ENCODE measurements around the gene AQP10.
A peak's percentile ranks its signal among the peaks of the same experiment; 100 is the strongest.
"Not testable (repeated sequence)": the region's sequence is repeated elsewhere in the genome, so short reads cannot be mapped to it uniquely, and the experiment has no call there.

AQP10 gene

DNA sequence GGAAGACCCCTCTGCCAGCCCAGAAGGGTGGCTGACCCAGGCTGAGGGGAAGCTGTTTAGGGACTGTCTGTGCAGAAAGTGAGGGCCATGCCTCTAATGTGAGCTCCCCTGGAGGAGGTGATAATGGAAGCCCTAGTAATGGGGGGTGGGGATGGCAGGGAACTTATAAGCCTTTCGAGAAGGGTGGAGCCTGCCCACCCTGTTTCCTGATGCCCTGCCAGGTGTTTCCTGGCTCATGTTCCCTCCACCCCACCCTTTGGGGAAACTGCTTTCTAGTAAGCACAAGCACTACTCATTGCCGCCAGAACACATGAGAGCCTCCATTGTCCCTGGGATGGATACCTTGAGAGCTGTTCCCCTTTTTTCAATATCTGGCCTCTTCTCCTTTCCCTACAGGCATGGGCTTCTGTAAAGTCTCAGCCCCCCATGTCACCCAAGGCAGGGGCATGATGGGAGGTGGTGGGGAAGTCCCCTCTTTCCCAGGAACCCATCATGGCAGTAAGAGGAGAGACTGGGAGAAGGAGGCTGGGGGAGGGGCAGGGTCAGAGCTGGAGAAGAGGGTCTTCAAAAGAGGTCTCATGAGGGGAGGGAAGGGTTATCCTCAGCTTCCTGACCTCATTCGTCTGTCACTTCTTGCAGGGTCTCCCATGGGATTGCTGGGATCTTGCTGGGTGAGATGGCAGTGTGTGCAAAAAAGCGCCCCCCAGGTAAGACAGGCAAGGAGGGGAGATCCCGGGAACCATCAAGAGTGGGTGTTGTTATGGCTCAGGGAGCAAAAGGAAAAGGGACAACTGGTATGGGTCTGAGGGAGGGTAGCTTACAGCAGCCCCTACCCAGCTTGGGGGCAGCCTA, 6.8 kb downstream of the AQP10 start:
- Mint-ChIP-seq H3K27ac (peak overlapping the region; percentile 86), H3K36me3 (ENCODE audit: low read depth) (peaks cover 33% of the 10 kb centered on the region), H3K4me1 (ENCODE audit: low read depth) (peaks cover 47% of the 10 kb centered on the region), H3K9me3 (no peaks in the 10 kb centered on the region), H3K27me3 (ENCODE audit: low read depth) (peaks cover 12% of the 10 kb centered on the region), H3K4me3 (peak overlapping the region; percentile 90)
- no peak for DNase-seq (ENCODE audit: low spot score)

DNA sequence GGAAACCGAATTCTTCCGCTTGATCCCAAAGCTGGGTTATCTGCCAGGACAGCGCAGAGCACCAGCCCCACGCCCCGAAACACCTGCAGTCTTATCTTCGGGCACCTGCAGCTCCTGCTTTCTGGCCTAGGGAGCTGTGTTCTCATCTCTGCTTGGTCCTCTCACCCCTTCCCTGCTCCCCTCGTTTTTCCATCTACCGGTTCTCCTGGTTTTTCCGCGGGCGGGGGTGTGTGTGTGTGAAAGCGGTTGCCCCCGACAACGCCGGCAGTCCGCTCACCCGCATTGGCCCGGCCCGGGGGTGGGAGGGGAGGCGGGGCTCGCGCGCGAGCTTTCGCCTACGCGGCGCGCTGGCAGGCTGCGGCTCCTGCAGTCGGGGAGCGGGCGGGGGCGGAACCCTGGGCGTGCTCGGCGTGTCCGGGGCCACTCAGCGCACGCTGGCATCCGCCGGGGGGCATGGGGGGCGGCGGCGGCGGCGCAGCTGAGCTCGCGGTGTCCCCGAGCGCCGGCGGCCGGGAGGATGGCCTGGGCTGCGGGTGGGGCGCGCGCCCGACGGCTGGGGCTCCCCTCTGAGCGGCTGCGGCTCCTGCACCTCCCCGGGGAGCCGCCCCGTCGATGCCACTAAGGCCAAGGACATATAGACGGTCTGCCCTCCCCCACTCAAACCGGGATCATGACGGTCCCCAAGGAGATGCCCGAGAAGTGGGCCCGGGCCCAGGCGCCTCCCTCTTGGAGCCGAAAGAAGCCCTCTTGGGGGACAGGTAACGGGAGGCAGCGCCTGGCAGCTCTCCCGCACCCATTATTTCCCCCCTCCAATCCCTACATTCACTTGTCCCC, 7.6 kb downstream of the AQP10 start:
- H3K4me3 Mint-ChIP-seq, result peak overlapping the region; percentile 90
- H3K27ac Mint-ChIP-seq, result peak overlapping the region; percentile 80
- peaks cover 47% of the 10 kb centered on the region for H3K4me1 Mint-ChIP-seq (ENCODE audit: low read depth)
- peaks cover 5% of the 10 kb centered on the region for H3K27me3 Mint-ChIP-seq (ENCODE audit: low read depth)
- peaks cover 36% of the 10 kb centered on the region for H3K36me3 Mint-ChIP-seq (ENCODE audit: low read depth)
- DNase-seq (ENCODE audit: low spot score), result peak; percentile 89
- no peaks in the 10 kb centered on the region for H3K9me3 Mint-ChIP-seq

DNA sequence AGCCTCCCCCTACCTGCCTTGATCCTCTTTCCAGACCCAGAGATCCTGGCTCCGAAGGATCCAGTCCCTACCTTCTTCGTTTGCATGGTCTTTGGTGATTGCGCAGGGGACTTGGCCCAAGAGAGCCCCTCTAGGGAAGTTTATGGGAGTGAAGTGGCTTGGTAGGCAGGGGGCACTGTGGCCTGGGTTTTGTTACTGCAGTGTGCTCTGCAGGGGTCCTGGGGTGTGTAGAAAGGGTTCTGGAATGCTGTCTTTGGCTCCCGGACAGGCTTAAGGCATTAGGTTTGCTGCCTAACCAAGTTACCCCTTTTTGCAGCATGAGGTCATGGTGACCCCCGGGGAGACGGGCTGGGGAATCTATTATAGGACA, 8.2 kb downstream of the AQP10 start:
- DNase-seq (ENCODE audit: low spot score), result no peak
- no peaks in the 10 kb centered on the region for H3K9me3 Mint-ChIP-seq
- peaks cover 45% of the 10 kb centered on the region for H3K4me1 Mint-ChIP-seq (ENCODE audit: low read depth)
- no peak overlapping the region for H3K27ac Mint-ChIP-seq
- peaks cover 41% of the 10 kb centered on the region for H3K36me3 Mint-ChIP-seq (ENCODE audit: low read depth)
- H3K4me3 Mint-ChIP-seq, result peak overlapping the region; percentile 68
- peaks cover under 1% of the 10 kb centered on the region for H3K27me3 Mint-ChIP-seq (ENCODE audit: low read depth)

- Mint-ChIP-seq H3K4me1 (ENCODE audit: low read depth) (peaks cover 44% of the 10 kb centered on the region), H3K27me3 (ENCODE audit: low read depth) (no peaks in the 10 kb centered on the region), H3K4me3 (peak overlapping the region; percentile 68), H3K27ac (peak overlapping the region; percentile 61), H3K9me3 (no peaks in the 10 kb centered on the region), H3K36me3 (ENCODE audit: low read depth) (peaks cover 46% of the 10 kb centered on the region)
- DNase-seq (ENCODE audit: low spot score), result no peak
Measured at GRCh38 chr1:154329551-154330131, 8.7 kb downstream of the AQP10 start.

DNA sequence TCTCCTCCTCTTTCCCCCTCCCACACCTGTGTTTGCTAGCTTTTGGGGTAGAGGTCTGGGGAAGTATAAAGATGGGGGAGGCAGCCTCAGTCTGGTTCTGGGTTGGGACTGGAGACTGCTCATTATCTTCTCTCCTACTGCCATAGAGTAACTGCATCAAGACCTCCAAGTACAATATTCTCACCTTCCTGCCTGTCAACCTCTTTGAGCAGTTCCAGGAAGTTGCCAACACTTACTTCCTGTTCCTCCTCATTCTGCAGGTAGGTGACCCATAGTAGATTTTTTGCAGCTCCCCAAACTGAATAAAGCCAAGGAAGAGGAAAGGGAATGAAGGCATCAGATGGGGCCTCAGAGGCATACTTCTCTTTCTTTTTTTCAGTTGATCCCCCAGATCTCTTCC, 9.8 kb downstream of the AQP10 start:
- Mint-ChIP-seq H3K4me1 (ENCODE audit: low read depth) (peaks cover 51% of the 10 kb centered on the region), H3K4me3 (peak overlapping the region; percentile 68), H3K27ac (peak overlapping the region; percentile 46), H3K9me3 (no peaks in the 10 kb centered on the region), H3K27me3 (ENCODE audit: low read depth) (no peaks in the 10 kb centered on the region), H3K36me3 (ENCODE audit: low read depth) (peaks cover 53% of the 10 kb centered on the region)
- no peak for DNase-seq (ENCODE audit: low spot score)

- peak overlapping the region; percentile 63 for H3K4me3 Mint-ChIP-seq
- H3K4me1 Mint-ChIP-seq (ENCODE audit: low read depth), result peaks cover 56% of the 10 kb centered on the region
- H3K27ac Mint-ChIP-seq, result no peak overlapping the region
- H3K27me3 Mint-ChIP-seq (ENCODE audit: low read depth), result no peaks in the 10 kb centered on the region
- no peaks in the 10 kb centered on the region for H3K9me3 Mint-ChIP-seq
- DNase-seq (ENCODE audit: low spot score), result no peak
- peaks cover 76% of the 10 kb centered on the region for H3K36me3 Mint-ChIP-seq (ENCODE audit: low read depth)
Measured at GRCh38 chr1:154334079-154335024, 13.5 kb downstream of the AQP10 start.

DNA sequence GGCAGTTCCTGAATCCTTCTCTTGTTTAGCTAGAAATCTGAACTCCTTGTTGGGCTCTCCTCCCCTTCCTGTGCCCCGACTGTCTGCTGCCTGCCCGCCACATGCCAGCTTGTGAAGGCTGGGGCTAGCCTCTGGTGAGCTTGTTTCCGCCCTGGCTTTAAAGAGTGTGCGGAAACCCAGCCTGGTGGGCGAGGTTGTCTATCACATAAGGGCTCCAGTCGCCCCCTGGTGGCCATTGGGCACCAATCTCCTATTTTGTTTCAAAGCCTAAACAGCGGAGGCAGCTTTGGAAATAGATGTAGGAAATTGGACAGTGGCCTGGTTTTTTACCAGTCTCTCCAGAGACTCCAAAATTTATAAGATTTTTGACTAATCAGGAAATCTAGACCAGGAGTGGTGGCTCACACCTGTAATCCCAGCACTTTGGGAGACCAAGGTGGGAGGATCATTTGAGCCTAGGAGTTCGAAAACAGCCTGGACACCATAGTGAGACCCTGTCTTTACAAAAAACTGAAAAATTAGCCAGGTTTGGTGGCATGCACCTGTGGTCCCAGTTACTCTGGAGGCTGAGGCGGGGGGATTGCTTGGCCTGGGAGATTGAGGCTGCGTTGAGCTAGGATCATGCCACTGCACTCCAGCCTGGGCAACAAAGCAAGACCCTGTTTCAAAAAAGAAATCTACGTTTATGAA, 14.3 kb downstream of the AQP10 start:
- peak; percentile 84 for DNase-seq (ENCODE audit: low spot score)
- Mint-ChIP-seq H3K36me3 (ENCODE audit: low read depth) (peaks cover 77% of the 10 kb centered on the region), H3K27me3 (ENCODE audit: low read depth) (no peaks in the 10 kb centered on the region), H3K4me1 (ENCODE audit: low read depth) (peaks cover 55% of the 10 kb centered on the region), H3K9me3 (no peaks in the 10 kb centered on the region), H3K27ac (peak overlapping the region; percentile 70), H3K4me3 (peak overlapping the region; percentile 63)

DNA sequence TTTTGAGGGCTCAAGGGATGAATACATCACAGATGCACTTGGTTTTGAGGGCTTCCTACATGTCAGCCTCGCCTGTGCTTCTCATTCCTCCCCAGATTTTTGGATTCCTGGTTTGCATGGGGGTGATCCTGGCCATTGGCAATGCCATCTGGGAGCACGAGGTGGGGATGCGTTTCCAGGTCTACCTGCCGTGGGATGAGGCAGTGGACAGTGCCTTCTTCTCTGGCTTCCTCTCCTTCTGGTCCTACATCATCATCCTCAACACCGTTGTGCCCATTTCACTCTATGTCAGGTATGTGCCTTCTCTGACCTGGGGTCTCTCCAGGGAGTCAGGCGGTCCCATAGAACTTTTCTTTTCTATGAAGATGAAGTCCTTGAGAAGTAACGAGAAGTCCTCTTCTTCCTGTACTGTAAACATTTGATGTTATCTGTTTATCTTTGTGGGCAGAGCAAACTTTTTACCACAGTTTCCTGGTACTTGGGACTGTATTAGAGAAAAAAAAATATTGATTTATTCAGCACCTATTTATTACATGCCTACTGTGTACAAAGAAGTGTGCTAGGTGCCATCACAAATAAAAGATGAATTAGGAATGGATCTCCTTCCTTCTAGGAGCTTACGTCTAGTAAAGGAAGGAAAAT, 16.5 kb downstream of the AQP10 start:
- peak overlapping the region; percentile 82 for H3K27ac Mint-ChIP-seq
- peaks cover 79% of the 10 kb centered on the region for H3K36me3 Mint-ChIP-seq (ENCODE audit: low read depth)
- H3K27me3 Mint-ChIP-seq (ENCODE audit: low read depth), result no peaks in the 10 kb centered on the region
- H3K4me3 Mint-ChIP-seq, result peak overlapping the region; percentile 85
- DNase-seq (ENCODE audit: low spot score), result no peak
- peaks cover 60% of the 10 kb centered on the region for H3K4me1 Mint-ChIP-seq (ENCODE audit: low read depth)
- H3K9me3 Mint-ChIP-seq, result no peaks in the 10 kb centered on the region

DNA sequence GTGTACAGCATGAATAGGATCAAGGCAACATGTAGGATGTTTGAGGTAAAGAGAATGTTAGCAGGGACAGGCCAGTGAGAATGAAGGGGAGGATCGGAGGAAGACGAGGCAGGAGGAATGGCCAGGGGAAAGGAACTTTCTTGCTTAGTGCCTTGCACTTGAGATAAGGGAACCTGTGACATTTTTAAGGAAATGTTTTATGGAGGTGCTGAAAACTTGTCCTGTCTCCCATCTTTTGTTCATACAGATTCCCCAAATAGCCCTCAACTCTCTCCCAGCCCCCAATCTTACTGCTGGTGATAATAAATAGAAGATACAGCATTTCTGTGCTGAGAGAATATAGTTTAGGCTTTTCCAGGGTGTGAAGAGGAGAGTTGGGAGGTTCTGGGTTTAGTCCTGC, 18.0 kb downstream of the AQP10 start:
- peaks cover 86% of the 10 kb centered on the region for H3K36me3 Mint-ChIP-seq (ENCODE audit: low read depth)
- H3K4me1 Mint-ChIP-seq (ENCODE audit: low read depth), result peaks cover 74% of the 10 kb centered on the region
- no peak for DNase-seq (ENCODE audit: low spot score)
- H3K4me3 Mint-ChIP-seq, result peak overlapping the region; percentile 45
- no peaks in the 10 kb centered on the region for H3K27me3 Mint-ChIP-seq (ENCODE audit: low read depth)
- H3K27ac Mint-ChIP-seq, result peak overlapping the region; percentile 28
- no peaks in the 10 kb centered on the region for H3K9me3 Mint-ChIP-seq

DNA sequence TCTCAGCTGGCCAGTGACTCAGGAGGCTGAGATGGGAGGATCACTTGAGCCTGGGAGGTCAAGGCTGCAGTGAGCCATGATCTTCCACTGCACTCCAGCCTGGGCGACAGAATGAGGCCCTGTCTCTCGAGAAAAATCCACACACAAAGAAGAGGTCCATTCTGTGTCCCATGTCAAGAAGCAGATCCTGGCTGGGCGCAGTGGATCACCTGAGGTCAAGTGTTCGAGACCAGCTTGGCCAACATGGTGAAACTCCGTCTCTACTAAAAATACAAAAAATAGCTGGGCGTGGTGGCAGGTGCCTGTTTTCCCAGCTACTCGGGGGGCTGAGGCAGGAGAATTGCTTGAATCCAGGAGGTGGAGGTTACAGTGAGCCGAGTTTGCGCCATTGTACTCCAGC, 20.5 kb downstream of the AQP10 start:
- not testable (repeated sequence) for H3K27ac Mint-ChIP-seq; H3K9me3 Mint-ChIP-seq; H3K27me3 Mint-ChIP-seq (ENCODE audit: low read depth); DNase-seq (ENCODE audit: low spot score)
- Mint-ChIP-seq H3K4me3 (peak overlapping the region; percentile 39), H3K4me1 (ENCODE audit: low read depth) (peaks cover 75% of the 10 kb centered on the region), H3K36me3 (ENCODE audit: low read depth) (peaks cover 84% of the 10 kb centered on the region)

DNA sequence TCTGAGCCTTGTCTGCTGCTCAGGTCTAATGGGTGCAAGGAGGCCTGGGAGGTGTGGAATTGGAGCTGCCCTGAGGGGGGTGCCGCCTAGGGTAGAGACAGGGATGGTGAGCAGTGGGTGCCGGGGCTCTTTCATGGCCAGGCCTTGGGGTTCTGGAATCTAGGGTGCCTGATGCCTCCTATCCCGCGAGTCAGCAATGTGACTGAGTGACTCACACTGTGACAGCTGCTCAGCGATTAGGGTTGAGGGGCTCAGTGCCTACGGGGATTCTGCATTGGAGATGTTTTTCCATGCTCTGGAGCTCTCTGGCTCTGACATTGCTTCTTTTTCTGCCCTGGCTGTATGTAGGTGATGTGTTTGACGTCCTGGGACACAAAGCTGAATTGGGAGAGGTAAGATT, 21.2 kb downstream of the AQP10 start:
- H3K27me3 Mint-ChIP-seq (ENCODE audit: low read depth), result no peaks in the 10 kb centered on the region
- no peaks in the 10 kb centered on the region for H3K9me3 Mint-ChIP-seq
- peak overlapping the region; percentile 89 for H3K27ac Mint-ChIP-seq
- DNase-seq (ENCODE audit: low spot score), result no peak
- peak overlapping the region; percentile 79 for H3K4me3 Mint-ChIP-seq
- H3K36me3 Mint-ChIP-seq (ENCODE audit: low read depth), result peaks cover 89% of the 10 kb centered on the region
- peaks cover 74% of the 10 kb centered on the region for H3K4me1 Mint-ChIP-seq (ENCODE audit: low read depth)

DNA sequence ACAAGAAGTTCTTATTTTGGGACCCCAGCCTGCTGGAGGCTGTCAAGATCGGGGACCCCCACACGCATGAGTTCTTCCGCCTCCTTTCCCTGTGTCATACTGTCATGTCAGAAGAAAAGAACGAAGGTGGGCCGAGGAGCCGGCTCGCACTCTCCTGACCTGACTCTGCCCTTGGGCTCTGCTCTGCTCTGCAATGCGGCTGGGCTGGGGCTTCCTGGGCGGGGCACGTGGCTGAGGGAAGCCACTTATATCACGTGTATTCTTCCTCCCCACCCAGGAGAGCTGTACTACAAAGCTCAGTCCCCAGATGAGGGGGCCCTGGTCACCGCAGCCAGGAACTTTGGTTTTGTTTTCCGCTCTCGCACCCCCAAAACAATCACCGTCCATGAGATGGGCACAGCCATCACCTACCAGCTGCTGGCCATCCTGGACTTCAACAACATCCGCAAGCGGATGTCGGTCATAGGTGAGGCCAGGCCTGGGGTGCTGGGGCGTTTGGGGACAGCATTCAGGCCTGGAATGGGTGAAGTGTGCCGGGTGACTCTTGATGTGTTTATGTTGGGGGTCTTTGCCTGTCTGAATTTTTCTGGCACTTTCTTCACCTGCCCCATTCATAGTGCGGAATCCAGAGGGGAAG, 22.1 kb downstream of the AQP10 start:
- H3K9me3 Mint-ChIP-seq, result no peaks in the 10 kb centered on the region
- peak overlapping the region; percentile 89 for H3K27ac Mint-ChIP-seq
- DNase-seq (ENCODE audit: low spot score), result no peak
- H3K4me3 Mint-ChIP-seq, result peak overlapping the region; percentile 79
- peaks cover 66% of the 10 kb centered on the region for H3K4me1 Mint-ChIP-seq (ENCODE audit: low read depth)
- peaks cover 87% of the 10 kb centered on the region for H3K36me3 Mint-ChIP-seq (ENCODE audit: low read depth)
- no peaks in the 10 kb centered on the region for H3K27me3 Mint-ChIP-seq (ENCODE audit: low read depth)
